Measurements from ENCODE around the gene OR11G2.
"Not testable (repeated sequence)": the region's sequence is repeated elsewhere in the genome, so short reads cannot be mapped to it uniquely, and the experiment has no call there.

OR11G2 gene

GRCh38 chr14:20228681-20229080 lies 38.0 kb downstream of the OR11G2 start, which contains the start of gene OR11H7:
TSS of gene OR11H7 (plus strand) at chr14:20228981.
- no peak for DNase-seq (ENCODE audit: low read depth)

GRCh38 chr14:20235415-20235814 lies 44.7 kb downstream of the OR11G2 start:
- not testable (repeated sequence) for DNase-seq (ENCODE audit: low read depth)

GRCh38 chr14:20247646-20248246 lies 57.0 kb downstream of the OR11G2 start:
- no peak for DNase-seq (ENCODE audit: low read depth)

Data from activated T-cell treated with anti-CD3 and anti-CD28 coated beads for 24 hours (primary cell).